CD4-positive, alpha-beta T cell treated with Interferon alpha-2 for 1 hour (primary cell): ENCODE results near the gene DHRS2.

Experiments used
- DNase-seq, 2 donors: peaks; one replicate each; pipeline ENCODE4 v3.0.0-alpha.2; 2020 to 2022

Gene DHRS2

DNA sequence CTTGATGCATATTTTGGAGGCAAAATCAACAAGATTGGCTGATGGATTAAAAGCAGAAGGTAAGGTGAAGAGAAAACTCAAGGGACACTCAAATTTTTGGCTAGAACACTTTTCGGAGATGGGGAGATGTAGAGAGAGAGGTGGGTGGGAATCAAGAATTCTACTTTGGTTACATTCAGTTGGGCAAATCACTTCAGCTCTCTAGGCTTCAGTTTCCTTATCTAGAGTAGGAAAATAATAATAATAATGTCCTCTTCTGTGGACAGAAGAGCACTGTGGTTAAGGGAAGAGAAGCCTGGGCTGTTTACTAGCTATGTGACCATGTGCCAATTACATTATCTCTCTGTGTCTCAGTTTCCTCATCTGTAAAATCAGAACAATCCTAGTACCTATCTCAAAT, 23.4 kb upstream of the DHRS2 start:
- DNase-seq: no peak

GRCh38 chr14:23613242-23614070, 22.7 kb upstream of the DHRS2 start:
- no peak for DNase-seq

- no peak for DNase-seq
Observed at GRCh38 chr14:23614395-23614828, 21.8 kb upstream of the DHRS2 start.

- DNase-seq: no peak
Observed at GRCh38 chr14:23615856-23616255, 20.3 kb upstream of the DHRS2 start.

DNA sequence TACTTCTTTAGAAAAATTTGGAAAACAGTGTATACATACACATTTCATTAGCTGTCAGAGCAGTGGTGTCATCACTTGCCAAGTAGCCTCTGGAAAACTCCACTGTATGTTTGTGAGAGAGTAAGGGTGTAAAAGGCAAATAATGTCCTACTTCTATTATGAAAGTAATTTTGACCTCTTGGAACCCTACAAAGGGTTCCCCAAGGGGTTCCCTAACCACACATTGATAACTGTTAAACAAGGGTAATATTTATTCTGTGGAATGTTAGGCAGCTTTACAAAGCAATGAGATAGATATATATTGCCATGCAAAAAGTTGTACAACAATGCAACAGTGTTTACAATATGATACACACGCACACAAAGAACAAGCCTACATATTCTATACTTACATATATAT, 18.6 kb upstream of the DHRS2 start:
- no peak for DNase-seq

GRCh38 chr14:23618415-23618988, 17.7 kb upstream of the DHRS2 start:
- DNase-seq: no peak

GRCh38 chr14:23620177-23620702, 15.9 kb upstream of the DHRS2 start:
- DNase-seq: no peak

- no peak for DNase-seq
Observed at GRCh38 chr14:23621204-23621931, 14.8 kb upstream of the DHRS2 start.

DNA sequence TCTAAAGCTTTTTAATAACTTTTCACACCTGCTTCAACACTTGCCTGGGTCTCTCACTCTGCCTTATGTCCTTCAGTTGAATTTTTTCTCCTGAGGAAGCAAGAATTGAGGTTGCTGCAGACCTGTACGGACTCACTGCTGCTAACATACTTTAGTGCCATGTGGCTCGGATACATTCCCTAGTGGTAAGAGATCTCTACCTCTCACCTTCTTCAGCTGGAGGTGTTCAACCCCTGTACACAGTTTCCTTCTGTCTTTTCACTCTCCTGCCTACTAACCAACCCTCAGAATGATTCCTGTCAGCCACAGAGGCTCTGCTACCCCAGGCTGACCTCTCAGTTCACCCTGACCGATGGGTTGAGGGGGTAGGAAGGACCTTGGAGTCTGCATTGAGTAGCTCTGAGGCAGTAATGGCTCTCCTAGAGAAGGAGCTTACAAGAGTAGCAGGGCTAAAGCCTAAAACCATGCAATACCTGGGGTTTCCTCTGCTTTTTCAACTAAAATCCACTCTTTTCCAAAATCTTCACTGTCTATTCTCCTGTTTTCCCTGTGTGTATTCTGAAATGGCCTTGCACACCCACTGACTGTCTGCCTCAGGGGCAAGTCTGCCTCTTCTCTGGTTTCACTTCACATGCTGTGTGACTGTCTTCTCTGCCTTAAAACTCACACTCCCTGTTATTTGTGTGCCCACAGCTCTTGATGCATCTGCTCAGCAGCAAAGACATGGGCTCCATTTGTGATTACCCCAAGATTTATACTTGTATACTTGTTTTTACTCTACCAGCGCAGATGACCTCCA, 14.0 kb upstream of the DHRS2 start:
- no peak for DNase-seq

- no peak for DNase-seq
Observed at GRCh38 chr14:23622990-23623389, 13.2 kb upstream of the DHRS2 start.

- DNase-seq: no peak
Observed at GRCh38 chr14:23623962-23624361, 12.2 kb upstream of the DHRS2 start.

DNA sequence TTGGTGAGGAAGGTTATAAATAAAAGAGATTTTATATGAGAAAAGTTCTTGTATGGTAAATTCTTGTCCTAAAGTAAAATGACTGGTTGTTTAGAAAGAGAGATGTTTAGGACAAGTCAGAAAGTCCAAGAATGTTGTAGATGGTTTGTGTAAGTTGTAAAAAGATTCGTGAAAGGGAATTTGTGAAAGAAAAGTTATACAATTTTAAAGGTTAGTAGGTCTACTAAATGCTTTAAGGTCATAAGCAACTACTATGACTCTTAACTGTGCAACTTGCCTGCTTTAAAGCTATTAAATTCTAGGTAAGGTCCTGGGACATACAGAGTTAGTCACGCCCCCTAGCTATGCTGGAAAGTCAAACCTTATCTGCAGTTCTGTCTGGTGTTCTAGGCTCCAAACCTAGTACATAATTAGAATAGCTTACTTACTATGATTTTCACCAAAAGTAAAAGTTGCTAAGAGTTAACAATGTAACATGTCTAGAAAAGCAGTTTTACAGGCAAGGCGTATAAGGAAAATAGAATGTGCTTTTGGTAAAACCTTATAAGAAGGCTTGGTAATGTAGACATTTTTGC, 11.2 kb upstream of the DHRS2 start:
- no peak for DNase-seq

DNA sequence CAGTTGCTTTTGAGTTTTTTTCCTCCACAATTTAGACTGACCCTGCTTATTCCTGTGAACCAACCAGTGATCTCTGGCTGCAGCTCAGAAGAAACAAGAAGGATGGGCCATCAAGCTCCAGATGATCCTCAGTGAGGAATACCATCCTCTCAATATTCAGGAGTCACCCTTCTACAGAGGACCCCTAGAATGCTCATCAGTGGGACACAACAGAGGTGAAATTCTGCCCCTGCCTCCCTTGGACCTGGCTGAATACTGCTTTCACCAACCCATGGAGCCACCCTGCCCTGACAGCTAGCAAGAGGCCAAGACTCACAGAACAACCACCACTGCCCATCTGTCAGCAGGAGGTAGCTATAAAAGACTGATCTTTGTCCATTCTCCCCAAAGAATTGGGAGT, 9.2 kb upstream of the DHRS2 start:
- DNase-seq: no peak

GRCh38 chr14:23627961-23628360, 8.2 kb upstream of the DHRS2 start:
- DNase-seq: no peak

DNA sequence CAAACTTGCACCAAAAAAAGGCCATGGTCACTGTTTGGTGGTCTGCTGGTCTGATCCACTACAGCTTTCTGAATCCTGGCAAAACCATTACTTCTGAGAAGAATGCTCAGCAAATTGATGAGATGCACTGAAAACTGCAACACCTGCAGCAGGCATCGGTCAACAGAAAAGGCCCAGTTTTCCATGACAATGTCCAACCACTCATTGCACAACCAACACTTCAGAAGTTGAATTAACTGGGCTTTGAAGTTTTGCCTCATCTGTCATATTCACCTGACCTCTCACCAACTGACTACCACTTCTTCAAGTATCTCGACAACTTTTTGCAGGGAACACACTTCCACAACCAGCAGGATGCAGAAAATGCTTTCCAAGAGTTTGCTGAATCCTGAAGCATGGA, 7.0 kb upstream of the DHRS2 start:
- no peak for DNase-seq

DNA sequence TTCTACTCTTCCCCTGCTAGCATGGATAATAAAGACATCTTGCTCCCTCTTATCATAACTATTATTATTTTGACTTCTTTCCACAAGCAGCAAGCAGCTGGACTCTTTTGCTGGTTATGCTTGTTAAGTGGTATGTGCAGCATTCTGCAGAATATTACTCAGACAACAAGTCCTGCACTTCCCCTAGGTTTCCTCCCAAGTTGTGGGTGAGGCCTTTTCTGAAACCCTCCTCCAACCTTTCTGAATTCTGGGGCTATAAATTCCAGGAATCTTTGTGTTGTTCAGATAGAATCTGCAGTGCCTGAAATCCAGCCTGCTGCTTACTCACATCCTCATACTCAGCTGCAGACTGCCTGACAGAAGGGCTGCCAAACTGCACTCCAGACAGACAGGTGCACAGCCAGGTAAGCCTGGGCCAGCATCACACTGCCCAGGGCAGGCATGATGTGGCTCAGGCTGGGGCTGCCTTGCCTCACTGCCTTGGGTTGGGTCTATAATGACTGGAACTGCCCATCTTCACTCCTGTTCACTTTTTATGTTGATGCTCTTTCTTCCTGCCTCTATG, 6.2 kb upstream of the DHRS2 start:
- DNase-seq: no peak

GRCh38 chr14:23630687-23631086, 5.5 kb upstream of the DHRS2 start:
- DNase-seq: no peak

DNA sequence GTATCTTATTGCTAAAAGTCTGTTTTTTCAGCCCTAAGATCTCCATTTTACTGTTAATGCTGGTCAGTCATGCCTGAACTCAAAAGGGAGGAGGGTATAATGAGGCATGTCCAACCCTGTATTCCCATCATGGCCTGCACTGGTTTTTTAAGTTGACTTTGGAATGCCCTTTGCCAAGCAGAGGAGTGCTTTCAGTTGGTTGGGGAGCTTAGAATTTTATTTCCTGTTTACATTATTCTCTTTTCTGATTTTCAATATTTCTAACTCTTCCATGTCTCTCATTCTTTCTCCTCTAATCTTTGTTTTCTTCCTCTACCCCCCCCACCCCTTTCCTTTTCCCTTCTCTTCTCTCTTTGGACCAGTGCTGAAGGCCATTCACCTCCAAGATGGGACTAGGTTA, 4.9 kb upstream of the DHRS2 start:
- no peak for DNase-seq

GRCh38 chr14:23631702-23632460, 4.3 kb upstream of the DHRS2 start:
- DNase-seq: peak; percentile 58 to 68

DNA sequence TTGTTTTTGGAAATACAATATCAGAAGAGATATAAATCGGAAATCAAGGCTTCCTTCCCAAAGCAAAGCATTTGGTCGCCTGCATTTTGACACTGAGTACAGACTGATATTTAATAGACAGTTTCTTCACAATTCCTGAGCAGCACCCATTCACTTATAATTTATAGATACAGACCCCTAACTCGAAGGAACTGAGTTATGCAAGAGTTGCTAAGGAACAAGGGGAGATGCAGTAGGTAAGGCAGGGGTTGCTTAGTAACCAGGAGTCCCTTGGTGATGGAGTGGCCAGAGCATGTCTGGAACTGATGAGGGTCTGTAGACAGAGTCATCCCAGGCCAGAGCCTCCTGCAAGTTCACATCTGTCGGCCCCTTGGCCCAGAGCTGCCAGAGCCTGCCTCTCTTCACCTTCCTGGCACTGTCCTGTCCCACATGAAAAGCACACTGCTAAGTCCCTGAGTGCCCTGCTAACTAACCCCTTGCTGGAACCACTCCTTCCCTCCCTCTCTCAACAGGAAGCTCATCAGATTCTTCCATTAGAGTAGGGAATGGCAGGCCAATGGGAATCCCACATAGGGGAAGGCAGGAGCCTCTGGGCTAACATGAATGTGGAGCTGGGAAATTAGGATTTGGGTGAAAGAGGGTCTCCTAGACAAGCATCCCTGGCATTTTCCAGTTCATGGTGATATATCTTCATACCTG, 3.6 kb upstream of the DHRS2 start:
- no peak for DNase-seq
